HG02623 (cell line): ENCODE measurements around the gene PTRH2.
"Not testable (repeated sequence)": the region's sequence is repeated elsewhere in the genome, so short reads cannot be mapped to it uniquely, and the experiment has no call there.

ENCODE experiments used
- ATAC-seq: cut with Tn5 transposase; IDR thresholded peaks from one replicate; pipeline ENCODE4 v1.9.1; 2021; ENCODE audit warnings: moderate library complexity; ENCODE audit not compliant: unreplicated experiment

The PTRH2 gene

DNA sequence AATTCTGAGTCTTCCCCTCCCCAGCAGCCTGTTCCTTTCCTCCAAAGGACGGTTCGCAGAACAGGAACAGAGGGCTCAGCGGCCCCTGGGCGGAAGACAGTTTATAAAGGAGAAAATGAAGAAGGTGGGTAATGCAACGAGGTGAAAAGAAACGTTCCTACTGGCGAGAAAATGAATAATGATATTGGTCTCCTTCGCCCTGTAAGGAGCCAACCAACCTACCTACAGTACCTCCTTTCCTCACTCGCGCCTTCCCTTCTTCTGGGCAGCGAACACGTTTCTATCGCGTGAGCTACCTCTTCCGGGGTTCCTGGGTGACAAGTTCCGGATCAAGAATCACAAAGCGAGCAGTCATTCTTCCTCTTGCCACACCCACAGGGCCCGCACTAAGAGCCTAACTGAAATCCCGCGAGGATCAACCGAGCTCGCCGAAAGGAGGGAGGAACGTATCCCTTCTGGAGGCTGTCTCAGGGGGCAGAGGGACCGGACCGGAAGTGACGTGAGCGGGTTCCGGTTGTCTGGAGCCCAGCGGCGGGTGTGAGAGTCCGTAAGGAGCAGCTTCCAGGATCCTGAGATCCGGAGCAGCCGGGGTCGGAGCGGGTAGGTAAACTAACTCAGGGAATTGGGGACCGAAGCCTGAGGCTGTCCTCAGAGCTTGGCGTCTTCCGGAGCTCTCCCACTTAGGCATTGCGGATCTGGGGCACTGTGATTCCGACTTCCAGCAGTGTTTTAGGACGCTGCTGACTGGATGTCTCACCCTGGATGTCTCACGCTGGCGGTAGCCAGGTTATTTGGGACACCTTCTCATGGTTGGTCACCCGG is at the start of gene PTRH2, which contains the start of gene VMP1:
Gene PTRH2, minus strand, starts transcription at position 282 of the 822 bp plus-strand sequence. CDS start 9,452 bp downstream, outside the sequence.
Gene VMP1, plus strand, starts transcription at position 506 of the 822 bp plus-strand sequence. CDS start 23,793 bp downstream, outside the sequence.
- peak; percentile 93 for ATAC-seq

DNA sequence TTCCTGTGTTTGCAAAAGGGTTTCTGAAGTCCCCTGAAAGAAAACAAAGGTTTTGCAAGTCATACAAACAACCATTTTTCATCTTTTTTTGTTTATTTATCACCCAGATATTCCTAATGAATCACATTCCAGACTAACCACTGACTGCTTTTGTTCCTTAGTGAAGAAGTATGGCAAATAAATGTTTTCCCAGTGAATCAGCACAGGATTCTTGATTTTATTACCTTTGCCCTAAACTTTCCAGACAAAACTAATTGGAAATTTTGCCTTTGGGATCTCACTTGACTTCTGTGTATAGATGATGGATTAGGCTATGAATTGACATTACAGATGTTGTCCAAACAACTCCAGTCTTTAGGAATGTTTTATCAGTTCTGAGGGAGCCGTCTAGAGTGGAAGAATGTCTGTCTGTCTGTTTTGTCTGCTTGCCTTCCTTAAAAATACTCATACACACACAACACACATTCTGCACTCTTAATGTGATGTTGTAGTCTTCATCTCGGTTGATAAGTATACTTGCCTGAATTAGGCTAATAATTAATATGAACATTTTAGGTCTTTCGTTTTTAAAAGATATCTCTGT is 49.1 kb upstream of the PTRH2 start:
- no peak for ATAC-seq

DNA sequence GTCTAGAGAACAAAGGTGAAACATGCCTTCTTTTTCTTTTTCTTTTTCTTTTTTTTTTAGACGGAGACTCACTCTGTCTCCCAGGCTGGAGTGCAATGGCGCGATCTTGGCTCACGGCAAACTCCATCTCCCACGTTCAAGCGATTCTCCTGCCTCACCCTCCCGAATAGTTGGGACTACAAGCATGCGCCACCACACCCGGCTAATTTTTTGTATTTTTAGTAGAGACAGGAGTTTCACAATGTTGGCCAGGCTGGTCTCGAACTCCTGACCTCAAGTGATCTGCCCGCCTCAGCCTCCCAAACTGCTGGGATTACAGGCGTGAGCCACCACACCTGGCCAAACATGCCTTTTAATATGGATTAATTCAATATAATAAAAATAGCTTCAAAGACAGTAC is 47.8 kb upstream of the PTRH2 start:
- not testable (repeated sequence) for ATAC-seq

DNA sequence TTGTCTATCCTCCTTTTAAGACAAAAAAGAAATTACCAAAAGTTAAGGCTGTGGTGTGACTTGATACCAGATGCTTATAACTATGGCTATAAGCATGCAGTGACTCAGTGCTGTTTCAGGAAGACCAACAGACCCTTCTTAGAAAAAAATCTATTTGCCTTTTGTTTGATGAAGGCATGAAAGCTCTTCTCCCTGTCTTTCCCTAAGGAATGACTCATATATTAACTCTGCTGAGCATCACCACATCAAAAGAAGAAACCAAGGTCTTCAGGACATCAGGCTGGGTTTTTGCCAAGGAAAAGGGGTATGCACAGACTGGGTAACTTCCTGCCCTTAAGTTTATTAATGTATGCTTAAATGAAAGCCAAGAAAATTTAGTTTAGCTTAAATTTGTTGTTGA is 47.3 kb upstream of the PTRH2 start:
- ATAC-seq = no peak

DNA sequence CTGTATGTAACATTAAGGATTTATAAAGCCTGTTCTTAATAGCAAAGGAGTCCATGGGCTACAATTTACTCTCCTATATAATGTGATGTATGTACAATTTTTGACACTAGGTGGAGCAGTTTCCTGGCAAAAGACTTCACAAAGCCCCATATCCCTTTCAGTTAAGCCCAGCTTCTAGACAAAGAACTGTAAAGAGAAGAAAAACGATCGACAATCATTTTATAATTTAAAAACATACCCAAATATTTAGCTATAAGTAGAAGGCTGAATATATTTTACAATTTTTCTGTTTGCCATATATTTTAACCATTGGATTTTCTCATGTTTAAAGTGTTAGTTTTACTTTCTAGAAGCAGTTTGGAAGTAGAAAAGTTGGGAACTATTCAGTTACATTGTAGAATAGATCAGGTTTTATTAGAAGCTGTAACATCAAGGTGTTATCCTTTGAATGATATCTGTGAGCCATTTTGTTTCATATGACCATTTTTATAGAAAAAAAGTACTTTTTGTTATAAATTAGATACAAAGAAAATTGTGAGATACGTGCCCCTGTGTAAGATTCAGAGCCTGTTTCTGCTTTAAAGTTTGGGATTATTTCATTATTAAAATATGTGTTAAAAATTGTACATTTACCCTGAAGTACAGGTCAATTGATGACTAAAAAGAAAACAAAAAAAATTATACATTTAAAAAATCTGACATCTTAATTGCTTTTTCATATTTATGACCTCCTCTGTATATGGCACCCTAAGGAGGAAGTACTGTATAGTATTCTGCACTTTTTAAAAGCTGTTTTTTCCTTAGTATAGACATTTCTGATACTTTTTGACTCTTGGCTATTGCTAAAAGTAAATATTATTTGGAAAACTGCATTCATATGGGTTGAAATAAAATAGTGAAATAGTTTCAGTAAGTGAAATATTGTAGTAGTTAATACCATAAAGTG is 46.6 kb upstream of the PTRH2 start:
- no peak for ATAC-seq

DNA sequence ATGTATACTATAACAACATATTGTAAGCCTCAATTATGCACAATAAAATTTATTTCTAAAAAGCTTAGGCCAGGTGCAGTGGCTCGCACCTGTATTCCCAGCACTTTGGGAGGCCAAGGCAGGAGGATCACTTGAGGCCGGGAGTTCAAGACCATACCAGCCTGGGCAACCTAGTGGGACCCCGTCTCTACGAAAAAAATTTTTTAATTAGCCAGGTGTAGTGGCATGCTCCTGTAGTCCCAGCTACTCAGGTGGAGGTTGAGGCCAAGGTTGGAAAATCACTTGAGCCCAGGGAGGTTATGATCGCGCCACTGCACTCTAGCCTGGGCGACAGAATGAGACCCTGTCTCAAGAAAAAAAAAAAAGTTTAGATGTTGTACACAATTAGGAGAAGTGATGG is 45.7 kb upstream of the PTRH2 start:
- no peak for ATAC-seq

DNA sequence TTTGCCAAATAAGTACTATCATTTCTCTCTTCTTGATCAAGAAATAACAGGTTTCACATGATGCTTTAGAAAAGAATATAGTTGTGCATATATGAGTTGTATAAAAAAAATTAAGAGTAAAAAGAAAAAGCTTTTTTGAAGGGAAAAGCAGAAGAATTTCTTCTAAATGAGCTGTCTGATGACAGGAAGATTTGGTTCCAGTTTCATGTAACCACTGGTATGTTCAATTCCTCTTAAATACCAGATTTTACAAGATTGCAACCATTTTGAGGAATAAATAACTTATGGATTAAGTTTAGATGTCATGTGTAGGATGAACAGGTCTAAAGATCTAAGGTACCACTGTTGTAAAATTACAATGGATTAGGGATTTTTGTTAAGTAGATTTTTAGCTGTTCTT is 45.2 kb upstream of the PTRH2 start:
- no peak for ATAC-seq

DNA sequence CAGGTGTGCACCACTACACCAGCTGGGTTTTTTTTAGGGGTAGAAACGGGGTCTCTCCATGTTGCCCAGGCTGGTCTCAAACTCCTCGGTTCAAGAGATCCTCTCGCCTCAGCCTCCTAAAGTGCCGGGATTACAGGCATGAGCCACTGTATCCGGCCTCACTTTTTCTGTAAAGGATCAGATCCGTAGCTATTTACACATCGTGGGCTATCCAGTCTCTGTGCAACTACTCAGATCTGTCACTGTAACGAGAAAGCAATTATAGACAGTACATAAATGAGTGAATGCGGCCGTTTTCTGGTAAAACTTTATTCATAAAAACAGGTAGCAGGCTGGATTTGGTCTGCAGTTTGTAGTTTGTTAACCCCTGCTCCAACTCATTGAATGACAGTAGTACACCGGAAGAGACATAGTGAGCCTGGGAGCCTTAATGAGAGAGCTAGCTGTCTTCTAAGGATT is 44.8 kb upstream of the PTRH2 start:
- no peak for ATAC-seq

DNA sequence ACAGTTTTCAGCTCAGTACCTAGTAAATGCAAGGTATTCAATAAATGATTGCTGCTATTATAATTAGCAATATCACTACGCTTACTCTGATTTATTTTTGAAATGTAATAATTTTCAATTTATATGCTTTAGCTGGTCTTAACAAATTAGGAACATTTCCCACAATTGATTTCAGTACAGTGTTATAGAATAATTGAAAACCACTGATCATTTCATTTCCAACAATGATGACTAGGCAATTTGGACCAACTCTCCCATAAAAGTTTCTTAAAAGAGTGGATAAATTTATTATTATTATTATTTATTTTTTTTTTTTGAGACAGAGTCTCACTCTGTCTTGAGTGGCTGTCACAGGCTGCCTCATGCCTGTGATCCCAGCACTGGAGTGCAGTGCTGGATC is 41.4 kb upstream of the PTRH2 start:
- ATAC-seq = no peak

DNA sequence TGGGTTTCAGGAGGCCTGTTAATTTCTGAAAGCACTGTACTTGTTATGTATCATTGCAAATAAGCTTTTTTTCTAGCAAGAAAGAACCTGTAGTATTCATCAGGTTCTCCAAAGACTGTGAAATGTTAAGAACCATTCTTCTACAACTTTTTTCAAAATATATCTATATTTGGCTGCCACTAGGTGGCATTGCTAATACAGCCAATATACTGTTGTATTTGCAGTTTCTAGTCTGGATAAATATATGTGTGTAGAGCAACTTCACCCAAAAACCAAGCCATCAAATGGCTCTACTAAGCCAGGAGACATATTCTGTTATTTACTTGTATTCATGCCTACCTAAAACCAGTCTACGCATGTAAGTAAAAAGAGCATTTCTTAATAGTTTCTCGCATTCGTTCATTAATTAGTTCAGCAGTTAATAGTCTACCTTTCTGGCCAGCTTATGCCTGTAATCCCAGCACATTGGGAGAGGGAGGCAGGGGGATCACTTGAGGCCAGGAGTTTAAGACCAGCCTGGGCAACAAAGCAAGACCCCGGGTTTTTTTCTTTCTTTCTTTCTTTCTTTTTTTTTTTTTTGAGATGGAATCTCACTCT is 39.7 kb upstream of the PTRH2 start:
- ATAC-seq = no peak

DNA sequence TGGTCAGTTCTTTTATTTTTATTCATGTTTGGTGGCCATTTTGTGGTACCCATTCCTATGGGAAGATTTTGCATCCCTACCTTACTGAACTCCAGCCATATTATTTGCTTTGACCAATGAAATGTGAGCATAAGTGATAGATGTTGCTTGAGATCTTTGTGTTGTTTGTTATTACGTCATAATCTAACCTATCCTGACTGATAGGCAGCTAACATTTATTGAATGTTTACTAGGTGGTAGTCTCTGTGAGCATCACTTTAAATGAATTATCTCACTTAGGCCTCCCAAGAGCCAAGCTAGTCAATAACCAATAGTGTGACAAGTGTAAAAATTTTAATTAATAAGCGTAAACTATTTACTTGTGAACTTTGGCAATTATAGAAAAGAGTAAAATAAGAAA is 37.8 kb upstream of the PTRH2 start:
- ATAC-seq = no peak

DNA sequence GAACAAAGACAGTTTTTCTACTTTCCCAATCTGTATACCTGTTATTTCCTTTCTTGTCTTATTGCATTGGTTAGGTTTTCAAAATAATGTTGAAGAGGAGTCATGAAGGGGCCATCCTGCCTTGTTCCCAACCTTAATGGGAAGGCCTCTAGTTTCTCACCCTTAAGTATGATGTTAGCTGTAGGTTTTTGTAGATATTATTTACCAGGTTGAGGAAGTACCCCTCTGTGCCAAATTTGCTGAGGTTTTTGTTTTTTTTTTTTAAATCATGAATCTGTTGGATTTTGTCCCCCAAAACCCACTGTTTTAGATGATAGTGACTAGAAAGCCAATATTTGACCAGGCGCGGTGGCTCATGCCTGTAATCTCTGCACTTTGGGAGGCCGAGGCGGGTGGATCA is 36.6 kb upstream of the PTRH2 start:
- ATAC-seq = no peak

DNA sequence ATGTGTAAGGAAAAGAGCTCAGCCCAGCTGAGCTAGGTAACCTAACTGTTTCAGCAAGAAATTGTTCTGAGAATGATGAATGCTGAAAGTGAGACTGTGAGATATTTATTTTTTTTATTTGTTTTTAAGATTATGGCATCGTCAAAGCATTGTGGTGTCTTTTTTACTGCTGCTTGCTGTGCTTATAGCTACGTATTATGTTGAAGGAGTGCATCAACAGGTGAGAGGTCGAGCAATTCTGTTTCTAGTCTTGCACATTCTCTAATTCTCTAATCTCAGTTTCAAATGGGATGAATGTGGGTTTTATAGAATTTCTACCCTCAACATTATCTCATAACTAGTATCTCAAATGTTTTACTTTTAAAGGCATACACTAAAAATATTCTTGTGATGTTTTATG is 30.1 kb upstream of the PTRH2 start:
- ATAC-seq = no peak

DNA sequence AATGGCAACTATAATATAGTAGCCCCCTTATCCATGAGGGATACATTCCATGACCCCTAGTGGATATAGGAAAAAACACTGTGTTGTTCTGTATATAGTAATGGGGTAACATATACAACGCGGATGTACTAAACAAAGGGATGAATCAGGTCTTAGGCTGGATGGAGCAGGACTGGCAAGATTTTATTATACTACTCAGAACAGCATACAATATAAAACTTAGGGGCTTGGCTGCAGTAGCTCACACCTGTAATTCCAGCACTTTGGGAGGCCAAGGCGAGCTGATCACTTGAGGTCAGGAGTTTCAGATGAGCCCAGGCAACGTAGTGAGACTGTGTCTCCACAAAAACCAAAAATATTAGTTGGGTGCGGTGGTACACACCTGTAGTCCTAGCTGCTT is 27.0 kb upstream of the PTRH2 start:
- no peak for ATAC-seq

DNA sequence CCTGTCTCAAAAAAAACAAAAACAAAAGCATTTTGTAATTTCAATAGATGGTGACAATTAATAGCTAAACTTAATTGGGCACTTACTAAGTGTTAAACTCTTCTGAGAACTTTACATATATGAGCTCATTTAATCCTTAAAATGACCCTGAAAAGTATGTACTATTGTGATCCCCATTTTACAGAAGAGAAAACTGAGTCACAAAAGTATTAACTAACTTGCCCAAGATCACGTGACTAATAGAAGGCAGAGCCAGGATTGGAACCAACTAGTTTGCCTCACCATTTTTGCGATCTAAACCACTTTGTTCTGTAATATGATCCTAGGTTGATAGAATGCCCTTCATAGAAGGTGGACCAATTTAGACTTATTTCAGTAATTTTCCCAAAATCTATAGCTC is 26.5 kb upstream of the PTRH2 start:
- no peak for ATAC-seq

DNA sequence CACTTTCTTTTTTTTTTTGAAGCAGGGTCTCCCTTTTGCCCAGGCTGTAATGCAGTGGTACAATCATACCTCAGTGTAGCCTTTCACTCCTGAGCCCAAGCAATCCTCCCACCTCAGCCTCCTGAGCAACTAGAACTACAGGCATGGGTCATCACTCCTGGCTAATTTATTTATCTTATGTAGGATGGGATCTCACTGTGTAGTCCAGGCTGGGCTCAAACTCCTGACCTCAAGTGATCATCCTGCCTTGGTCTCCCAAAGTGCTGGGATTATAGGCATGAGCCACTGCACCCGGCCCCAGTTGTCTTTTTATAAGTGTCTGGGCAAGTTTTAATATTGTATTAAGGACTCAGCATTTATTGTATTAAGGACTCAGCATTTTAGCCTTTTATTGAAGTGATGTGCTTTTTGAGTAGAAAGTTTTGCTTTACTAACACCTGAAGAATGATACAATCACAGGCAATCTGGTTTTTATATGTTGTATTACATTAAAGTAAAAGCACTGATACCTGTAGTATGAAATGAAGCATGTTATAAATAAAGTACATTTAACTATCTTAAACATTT is 23.1 kb upstream of the PTRH2 start:
- no peak for ATAC-seq

DNA sequence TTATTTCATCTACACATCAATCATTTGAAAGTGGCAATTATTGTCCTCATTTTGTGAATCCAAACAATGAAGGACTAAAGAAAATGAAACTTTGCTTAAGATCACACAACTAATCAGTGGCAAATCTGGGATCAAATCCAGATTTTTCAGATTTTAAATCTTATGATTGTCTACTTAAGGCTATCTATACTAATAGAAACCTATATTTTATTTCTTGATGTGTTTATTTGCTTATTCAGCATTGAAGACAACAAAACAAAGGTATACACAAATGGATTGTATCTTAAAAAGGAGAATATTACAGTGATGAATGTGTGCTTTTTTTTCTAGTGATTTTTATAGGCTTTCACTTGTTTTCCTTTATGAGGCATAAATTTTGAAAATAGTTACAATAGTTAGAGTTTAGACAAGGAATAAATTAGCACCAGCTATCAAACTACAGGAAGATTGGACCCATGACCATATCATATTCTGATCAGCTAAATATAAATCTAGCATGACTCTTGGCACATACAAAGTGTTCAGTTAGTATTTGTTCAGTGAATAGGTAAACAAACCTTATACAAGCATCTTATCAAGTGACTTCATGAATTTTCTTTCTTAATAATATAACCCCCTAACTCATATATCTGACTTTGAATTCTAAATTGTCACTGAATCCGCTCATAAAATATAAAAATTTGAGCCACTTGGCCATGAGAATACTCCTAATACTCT is 20.7 kb upstream of the PTRH2 start:
- ATAC-seq = no peak

DNA sequence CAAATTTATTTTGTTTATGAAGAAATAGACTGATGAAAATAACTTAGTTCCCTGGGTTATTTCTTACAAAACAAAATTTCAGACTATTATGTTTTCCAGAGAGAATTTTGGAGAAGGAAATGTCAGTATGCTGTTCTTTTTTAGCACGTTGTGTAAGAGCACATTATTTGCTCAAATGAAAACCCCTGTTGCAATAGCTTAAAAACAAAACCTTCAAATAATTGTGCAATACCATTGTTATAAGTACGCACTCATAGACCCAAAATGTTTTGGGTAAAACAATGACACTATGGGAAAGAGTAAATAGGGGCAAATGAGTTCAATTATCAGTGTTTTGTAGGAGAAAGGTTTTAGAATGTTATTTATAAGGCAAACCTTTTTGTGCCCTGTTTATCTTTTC is 18.5 kb upstream of the PTRH2 start:
- no peak for ATAC-seq

DNA sequence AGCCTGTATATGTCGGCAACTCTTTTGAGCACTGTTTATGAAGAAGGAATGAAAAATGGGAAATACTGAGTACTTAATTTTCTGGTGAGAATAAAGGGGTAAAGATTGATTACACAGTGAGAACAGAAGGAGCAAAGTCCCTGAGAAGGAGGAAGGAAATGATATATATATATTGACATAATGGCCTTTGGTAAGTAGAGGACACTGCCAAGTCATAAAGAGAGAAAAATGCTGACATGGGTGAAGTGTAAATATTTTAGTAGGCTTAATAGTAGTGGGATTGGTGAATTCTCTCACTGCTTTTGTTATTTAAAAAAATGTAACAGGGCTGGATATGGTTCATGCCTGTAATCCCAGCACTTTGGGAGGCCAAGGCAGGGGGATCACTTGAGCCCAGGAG is 16.4 kb upstream of the PTRH2 start:
- no peak for ATAC-seq

DNA sequence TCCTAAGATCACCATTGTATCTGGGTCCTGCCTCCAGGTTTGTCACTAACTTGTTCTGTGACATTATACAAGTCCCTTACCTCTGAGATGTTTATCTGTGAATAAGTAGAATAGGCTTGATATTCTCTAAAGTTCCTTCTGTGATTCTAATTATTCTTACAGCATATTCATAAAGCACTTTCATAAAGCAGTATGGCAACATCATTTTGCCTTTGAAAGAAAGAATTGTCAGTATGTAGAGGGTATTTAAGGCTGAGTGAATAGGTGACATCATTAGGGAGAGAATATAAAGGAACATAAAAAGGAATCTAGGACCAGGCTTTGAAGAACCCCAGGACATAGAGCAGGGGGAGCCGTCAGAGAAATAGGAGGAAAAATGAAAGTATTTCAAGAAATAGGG is 15.8 kb upstream of the PTRH2 start:
- ATAC-seq = no peak
